Measurements from ENCODE around the gene CENPF.

- TF ChIP-seq CTCF (IDR thresholded peaks at IDR 0.05; ENCODE audit: low read length) (no peak), EZH2 (IDR thresholded peaks at IDR 0.05; ENCODE audit: borderline replicate concordance, low read length) (no peak)
Measured at GRCh38 chr1:214617246-214617645, 14.3 kb downstream of the CENPF start.

All from OCI-LY1 (cell line).